GM19463 (cell line): ENCODE results near the gene GNPTAB.
"Not testable (repeated sequence)": the region's sequence is repeated elsewhere in the genome, so short reads cannot be mapped to it uniquely, and the experiment has no call there.

Experiments
- ATAC-seq: cut with Tn5 transposase; IDR thresholded peaks from one replicate; pipeline ENCODE4 v1.9.1; 2021; ENCODE audit warnings: mild to moderate bottlenecking, moderate library complexity; ENCODE audit not compliant: unreplicated experiment

GNPTAB gene

DNA sequence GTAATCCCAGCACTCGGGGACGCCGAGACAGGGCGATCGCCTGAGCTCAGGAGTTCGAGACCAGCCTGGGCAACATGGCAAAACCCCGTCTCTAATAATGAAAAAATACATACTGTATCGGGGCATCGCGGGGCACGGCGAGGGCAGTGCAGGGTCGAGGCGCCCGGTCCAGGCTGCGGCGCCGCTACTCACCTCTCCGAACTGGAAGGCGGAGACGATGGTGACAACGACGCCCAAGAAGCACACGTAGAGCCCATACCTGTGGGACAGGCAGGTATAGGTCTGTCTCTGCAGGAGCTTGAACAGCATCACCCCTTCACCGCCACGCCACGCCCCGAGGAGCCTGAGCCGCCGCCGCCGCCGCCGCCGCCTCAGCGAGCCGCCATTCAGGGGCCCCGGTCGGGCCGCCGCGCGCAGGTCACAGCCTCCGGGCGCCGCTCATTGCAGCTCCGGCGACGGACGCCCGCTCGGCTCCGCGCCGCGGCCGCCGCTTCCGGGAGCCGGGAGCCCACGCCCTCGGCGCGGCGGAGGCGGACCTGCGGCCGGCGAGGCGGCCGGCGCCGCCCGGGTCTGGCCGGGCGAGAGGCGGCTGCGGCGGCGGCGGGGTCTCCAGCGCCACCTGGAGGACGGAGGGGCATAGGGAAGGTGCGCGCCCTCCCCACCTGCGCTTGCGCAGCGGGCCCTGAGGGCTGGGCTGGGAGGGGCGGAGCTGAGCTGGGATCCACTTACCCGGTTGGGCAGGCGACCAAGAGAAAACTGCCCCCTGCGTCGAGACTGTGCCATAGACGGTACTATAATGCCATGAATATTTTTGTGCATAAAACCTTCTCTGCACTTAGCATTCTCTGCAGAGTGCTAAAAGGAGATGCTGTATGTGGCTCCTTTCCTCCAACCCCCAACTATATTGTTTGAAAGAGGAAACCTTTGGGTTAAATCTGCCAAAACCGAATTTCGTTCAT lies at the start of gene GNPTAB:
GNPTAB (minus strand) TSS at position 593 of the 959 bp plus-strand sequence; CDS start at position 309, 284 bp downstream.
- peak; percentile 86 for ATAC-seq

DNA sequence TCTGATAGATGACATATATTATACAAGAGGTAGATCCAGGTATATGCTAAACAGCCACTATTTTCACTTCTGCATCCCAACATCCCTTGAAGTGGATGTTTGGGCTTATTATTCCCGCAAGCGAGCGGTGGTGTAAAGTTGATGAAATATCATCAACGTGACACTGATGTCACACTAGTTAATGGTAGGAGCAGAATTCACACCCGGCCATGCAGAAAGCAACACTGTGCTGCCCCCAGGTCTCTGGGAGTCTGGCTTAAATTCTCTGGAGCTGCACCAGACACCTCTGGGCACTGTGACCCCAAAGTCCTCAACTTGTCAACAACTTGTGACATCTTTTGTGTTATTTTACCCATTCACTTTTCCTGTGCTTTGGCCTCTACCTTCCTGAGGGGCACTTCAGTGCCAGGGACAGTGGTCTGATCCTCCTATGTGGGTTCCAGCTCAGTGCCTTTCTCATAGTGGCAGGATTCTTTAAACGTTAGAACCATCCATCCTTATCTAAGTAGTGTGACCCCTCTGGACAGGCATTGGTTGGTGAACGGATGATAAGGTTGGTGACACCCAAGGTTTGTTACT lies 47.6 kb upstream of the GNPTAB start:
- ATAC-seq = no peak

DNA sequence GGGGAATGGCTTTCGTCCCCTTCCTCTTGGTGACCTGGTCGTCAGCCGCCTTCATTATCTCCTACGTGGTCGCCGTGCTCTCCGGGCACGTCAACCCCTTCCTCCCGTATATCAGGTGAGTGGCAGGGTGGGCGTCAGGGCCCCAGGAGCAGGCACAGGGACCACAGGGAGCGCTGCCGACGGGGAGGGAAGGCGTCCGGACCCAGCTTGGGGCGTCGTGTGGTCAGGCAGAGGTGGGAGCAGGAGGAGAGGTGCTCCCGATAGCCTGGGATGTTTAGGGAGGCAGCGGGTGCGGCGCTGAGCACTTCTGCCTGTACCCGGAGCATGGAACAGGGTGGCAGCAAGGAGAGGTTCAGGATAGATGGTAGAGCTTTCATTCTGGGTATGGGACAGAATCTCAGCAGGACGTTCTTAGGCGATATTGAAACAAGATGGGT lies 47.1 kb upstream of the GNPTAB start:
- peak; percentile 13 for ATAC-seq

DNA sequence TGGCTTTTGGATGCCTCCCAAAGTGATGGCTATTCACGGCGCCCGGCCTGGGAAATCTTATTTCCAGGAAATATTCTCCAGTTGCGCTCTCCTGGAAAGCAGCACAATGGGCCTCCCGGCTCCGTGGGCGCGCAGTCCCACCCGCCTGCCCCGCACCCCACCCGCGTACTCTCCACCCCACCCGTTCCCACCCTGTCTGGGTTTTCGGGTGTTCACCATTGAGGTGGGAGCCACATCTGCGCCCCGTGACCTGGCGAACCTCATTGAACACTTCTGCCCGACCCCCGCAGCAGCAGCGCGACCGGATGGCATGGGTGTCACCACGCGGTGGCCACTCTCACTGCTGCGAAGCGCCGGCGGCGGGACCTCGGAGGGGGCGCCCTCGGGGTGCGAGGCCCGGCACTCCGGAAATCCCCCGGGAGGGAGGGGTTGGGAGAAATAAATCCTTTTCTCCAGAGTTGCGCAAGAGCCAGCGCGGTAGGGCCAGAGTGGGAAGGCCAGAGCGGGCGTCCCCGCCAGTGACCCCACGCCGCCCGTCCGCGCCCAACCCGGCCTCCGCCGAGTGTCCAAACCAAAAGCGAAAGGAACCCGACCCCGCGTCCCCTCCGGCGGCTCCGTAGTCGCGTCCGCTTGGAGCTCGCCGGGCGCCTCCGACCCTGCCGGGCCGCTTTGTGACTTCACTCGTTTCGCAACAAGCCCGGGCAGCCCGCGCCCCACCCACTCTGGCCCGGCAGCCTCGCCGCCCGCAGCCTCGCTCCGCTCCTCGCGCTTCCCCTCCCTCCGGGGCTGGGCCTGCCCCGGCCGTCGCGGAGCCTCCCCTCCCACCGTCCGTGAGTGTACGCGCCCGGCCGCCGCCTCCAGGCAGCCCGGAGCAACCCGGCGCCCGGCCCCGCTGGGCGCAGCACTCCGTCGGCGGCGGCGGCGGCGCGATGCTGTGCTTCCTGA lies 46.4 kb upstream of the GNPTAB start, which contains the start of gene DRAM1:
DRAM1 (plus strand) TSS at position 720 of the 945 bp plus-strand sequence; CDS start at position 930, 210 bp downstream.
- peak; percentile 79 for ATAC-seq

DNA sequence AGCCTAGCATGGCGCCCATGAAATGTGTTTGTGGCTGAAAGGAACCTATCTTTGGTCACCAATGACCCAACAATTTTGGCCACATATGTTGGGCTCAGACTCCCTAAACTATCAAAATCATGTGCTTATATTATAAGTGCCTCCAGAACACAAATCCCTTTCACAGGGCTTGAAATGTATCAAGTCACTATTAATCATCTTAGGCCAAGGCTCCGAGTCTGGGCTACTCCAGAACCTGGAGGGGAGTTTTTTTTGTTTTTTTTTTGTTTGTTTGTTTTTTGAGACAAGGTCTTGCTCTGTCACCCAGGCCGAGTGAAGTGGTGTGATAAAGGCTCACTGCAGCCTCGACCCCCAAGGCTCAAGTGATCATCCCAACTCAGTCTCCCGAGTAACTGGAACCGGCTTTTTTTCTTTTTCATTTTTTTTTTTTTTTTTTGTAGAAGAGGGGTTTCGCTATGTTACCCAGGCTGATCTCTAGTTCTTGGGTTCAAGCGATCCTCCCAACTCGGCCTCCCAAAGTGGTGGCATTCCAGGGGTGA lies 45.6 kb upstream of the GNPTAB start:
- ATAC-seq = no peak

DNA sequence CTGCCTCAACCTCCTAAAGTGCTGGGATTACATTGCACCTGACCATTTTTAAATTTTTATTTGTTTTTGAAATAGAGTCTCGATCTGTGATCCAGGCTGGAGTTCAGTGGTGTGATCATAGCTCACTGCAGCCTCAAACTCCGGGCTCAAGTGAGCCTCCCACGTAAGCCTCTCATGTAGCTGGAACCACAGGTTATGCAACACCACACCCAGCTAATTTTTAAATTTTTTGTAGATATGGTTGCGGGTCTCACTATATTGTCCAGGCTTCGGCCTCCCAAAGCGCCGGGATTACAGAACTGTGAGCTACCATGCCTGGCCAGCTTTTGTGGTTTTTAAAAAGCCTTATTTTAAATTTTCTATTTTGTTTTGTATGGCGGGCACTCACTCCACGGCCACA lies 44.4 kb upstream of the GNPTAB start:
- ATAC-seq = no peak

DNA sequence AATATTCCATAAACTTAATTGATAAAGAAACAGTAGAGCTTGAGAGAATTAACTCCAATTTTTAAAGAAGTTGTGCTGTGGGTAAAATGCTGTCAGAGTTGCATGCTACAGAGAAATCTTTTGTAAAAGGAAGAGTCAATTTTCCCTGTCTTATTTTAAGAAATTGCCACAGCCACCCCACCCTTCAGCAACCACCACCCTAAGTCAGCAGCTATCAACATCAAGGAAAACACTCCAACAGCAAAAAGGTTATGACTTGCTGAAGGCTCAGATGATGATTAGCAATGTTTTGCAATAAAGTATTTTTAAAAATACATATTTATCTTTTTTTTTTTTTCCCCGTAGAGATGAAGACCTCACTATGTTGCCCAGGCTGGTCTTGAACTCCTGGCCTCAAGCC lies 40.2 kb upstream of the GNPTAB start:
- ATAC-seq = no peak

DNA sequence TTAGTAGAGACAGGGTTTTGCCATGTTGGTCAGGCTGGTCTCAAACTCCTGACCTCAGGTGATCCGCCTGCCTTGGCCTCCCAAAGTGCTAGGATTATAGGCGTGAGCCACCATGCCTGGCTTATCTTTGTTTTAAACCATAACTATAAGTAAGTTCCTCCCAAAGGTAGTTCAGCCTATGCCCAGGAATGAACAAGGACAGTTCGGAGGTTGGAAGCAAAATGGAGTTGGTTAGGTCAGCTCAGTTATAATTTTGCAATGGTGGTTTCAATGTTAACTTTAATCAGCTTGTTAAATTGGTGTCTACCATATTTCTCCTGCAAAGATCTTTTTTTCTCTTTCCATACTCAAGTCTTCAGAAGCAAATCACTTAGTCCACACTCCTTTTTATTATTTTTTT lies 36.9 kb upstream of the GNPTAB start:
- ATAC-seq = not testable (repeated sequence)

DNA sequence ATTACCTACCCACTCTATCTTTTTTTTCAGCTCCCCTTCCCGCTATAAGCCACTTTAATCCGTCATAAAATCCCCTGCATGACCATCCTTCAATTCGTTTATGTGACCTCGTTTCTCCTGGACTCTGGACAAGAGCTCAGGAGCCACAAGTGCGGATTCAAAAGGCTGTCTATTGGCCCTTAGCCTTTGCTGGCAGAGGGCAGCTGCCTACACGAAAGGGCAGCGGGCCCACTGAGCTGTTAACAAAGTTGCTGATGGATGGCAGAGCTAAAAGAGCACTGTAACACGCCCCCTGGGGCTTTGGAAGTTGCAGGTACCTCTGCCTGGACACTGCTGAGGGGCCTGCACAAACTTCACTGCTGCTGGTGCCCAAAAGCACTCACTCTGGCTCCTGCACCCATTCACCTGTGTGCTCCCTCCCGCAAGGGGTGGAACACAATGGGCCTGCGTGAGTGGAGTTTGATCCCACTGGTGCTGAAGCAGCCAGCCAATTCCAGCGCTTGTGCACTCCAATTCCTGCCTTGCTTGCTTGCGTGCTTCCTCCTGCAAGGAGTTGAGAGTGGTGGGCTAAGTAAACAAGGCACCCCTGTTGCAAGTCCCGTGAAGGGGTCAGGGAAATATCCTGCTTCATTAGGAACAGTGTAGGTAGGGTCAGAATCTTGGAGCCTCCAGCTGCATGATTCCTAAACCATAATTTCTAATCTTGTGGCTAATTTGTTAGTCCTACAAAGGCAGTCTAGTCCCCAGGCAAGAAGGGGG lies 36.0 kb upstream of the GNPTAB start:
- ATAC-seq = no peak

DNA sequence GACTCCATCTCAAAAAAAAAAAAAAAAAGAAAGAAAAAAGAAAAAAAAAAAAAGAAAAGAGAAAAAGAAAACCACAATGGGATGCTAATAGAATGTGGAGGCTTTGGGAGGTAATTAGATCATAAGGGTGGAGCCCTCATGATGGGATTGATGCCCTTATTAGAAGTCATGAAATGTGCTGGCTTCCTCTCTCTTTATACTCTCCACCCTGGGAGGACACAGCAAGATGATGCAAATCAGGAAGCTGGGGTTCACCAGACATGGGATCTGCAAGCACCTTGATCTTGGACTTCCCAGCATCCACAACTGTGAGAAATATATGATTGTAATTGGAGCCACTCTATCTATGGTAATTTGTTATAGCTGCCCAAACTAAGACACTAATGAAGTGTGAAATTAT lies 33.2 kb upstream of the GNPTAB start:
- ATAC-seq = no peak

DNA sequence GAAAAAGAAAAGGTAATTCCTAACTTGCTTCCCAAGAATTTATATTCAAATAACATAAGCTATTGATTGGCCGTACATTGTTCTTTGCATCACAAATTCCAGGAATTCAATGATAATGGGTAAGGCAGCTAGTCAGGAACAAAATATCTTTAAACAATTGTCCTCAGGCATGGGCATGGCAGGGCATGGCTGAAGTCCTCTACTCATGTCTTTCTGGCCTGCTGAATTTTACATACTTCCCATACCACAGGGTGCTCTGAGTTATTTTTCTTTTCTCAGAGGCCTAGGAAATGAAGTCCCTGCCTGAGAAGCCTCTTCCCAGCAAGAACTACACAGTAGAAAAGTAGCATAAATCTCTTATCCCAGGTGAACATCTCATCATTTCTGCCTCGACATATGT lies 31.5 kb upstream of the GNPTAB start:
- no peak for ATAC-seq

DNA sequence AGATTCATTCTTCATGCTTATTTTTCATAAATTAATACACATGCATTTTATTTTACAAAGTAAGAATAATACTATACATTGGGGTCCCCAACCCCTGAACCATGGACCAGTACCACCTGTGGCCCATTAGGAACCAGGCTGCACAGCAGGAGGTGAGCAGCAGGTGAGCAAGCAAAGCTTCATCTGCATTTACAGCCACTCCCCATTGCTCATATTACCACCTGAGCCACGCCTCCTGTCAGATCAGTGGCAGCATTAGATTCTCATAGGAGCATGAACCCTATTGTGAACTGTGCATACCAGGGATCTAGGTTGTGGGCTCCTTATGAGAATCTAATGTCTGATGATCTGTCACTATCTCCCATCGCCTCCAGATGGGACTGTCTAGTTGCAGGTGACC lies 30.9 kb upstream of the GNPTAB start:
- not testable (repeated sequence) for ATAC-seq

DNA sequence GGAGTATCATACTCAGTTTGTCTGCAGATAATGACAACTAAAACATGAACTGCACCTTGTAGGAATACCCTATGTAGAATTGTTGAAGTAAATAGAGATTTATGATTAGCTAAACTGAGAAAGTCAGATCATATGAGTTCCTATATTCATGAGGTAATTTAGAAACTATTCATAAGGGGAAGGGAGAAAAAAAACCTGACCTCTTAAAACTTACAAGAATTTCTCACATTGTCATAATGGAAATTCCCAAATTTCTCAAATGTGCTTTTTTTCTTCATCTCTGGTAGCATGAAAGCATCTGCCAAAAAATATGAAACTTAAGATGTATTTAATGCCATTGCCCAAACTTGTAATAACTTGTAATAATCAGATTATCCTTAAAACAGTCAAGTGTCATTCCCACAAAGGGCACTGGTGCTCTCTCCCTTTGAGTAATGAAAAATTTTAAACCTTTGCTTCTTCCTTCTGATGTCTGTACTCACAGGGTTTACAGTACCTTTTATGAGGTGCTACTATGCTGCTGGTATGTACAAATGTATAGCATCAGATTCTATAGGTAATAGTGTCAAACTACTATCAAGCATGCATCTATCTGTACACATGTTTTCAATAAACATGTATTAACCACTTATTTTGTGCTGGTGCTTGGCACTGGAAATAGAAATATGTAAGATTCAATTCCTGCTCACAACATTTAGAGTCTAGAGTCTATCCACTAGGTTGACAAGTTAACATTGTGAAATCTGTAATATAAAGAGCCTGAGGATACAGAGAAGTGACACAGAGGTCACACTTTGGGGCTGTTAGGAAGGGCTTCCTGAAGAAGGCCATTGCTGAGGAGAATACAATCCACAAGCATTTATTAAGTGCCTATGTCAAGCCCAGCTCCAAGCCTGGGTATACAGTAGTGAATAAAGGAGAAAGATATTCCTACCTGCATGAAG lies 29.2 kb upstream of the GNPTAB start:
- peak; percentile 32 for ATAC-seq

DNA sequence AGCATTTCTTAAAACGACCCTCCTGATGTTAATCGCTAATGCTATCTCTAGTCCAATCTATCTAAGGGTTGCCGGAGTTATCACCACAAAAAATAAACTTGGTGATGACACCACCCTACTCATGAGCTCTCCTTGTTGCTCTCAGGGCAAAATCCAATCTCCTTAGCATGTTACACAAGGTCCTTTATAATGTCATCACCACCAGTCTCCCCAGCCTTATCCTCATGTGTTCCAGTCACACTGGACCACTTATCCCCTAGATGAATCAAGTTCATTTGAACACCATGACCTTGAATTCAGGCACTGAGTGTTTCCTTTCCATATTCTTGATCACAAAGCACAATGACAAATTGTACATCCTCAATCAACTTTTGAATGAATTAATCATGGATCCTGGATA lies 27.6 kb upstream of the GNPTAB start:
- ATAC-seq = no peak

DNA sequence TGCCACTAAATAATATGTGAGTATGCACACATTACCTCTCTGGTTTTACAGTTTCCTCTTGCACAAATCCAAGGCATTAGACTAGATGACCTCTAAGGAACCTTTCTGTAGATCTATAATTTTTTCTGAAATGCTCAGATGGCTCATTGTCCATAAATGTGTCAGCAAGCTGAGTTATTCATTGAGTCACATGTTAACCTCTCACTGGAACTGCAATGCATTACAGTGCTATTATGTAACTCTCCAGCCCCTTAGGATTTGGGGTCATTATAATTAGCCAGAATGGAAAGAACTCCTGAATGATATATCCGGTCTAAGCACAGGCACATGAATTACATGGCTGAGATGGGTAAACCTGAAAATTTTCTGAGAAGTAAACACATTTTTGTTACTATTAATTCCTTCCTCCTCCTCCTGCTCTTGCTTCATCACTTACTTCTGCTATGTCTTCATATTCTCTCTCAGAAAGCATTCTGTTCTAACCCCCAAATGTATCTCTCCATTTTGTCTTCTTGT lies 26.3 kb upstream of the GNPTAB start:
- ATAC-seq = peak; percentile 44

DNA sequence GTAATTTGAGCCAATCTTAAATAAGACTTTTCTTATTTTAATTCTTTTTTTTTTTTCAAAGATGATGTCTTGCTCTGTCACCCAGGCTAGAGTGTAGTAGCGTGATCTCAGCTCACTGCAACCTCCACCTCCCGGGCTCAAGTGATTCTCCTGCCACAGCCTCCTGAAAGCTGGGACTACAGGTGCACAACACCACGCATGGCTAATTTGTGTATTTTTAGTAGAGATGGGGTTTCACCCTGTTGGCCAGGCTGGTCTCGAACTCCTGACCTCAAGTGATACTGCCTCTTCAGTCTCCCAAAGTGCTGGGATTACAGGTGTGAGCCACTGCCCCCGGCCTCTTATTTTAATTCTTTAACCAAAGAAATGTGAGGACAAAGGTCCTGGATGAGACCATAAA lies 25.9 kb upstream of the GNPTAB start:
- ATAC-seq = peak; percentile 28

DNA sequence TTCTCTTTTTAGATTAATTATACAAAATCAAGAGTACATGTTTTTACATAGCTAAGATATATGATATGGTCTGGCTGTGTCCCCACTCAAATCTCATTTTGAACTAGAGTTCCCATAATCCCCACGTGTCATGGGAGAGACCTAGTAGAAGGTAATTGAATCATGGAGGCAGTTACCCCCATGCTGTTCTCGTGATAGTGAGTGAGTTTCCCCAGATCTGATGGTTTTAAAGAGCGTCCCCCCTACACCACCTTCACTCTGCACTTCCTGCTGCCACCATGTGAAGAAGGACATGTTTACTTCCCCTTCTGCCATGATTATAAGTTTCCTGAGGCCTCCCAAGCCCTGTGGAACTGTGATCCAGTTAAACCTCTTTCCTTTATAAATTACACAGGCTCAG lies 25.2 kb upstream of the GNPTAB start:
- no peak for ATAC-seq

DNA sequence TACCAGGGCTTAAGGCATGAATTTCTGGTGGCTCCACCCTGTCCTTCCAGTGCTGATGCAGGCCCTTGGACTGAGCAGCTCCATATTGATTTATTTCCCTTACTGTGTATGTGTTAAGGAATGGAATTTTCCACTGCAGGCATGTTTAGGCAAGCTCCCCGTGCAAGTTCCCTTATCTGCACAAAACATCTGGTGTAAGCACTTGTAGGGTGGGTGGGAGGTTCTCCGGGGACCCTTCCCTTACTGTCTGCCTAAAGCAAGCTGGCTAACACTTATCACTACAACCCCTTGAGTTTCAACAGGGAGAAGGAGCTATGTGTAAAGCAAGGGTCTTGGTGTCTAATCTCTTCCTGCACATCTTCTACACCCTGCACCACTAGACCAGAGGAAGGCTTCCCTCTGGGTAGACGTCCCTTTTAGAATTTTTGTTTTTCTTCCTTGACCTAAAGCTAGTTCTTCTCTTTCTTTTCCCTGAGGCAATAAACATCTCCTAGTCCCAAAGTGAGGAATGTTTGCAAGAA lies 24.7 kb upstream of the GNPTAB start:
- ATAC-seq = no peak
